Thyroid gland (tissue), 4 donors: ENCODE data around the gene DNHD1. TPM values are rescaled to one million over a fixed set of nuclear protein-coding genes. Genes with fewer than 3 reads are reported as not detected.

ENCODE experiments used
- DNase-seq, 2 donors: peaks; one replicate each; pipeline ENCODE4 v3.0.0-alpha.2; 2019
- H3K27ac ChIP-seq, 3 donors: fragments of 200-600 bp; sonication (generic); 1 replicate in 2 of 3; 2 replicates in 1 of 3; pipeline ENCODE4 v1.5.1; 2016 to 2019; ENCODE audit warnings: mild to moderate bottlenecking in 1 of 3, moderate library complexity in 1 of 3
- H3K27me3 ChIP-seq: fragments of 200-600 bp; sonication (generic); one replicate; pipeline ENCODE4 v1.5.1; 2019
- H3K36me3 ChIP-seq, 2 donors: fragments of 200-600 bp; sonication (generic); one replicate each; pipeline ENCODE4 v1.5.1; 2016 to 2019
- H3K4me1 ChIP-seq, 2 donors: fragments of 200-600 bp; sonication (generic); one replicate each; pipeline ENCODE4 v1.5.1; 2017 to 2019
- H3K4me3 ChIP-seq, 3 donors: fragments of 200-600 bp; sonication (generic); replicated peaks in 1 of 3; 1 replicate in 2 of 3; 2 replicates in 1 of 3; pipeline ENCODE4 v1.5.1; 2016; ENCODE audit warnings: mild to moderate bottlenecking in 1 of 3
- H3K9me3 ChIP-seq: fragments of 200-600 bp; sonication (generic); one replicate; pipeline ENCODE4 v1.5.1; 2017
- POLR2A ChIP-seq, 2 donors: fragments of 450-650 bp; IDR thresholded peaks; one replicate each; pipeline ENCODE4 v1.6.1; 2017; ENCODE audit warnings: antibody characterized with exemption in 2 of 2, mild to moderate bottlenecking in 2 of 2, moderate library complexity in 1 of 2
- WGBS, 2 donors: methylation state at CpG; one replicate each; pipeline ENCODE4 v1.1.5; 2017; 5-methylcytosine and 5-hydroxymethylcytosine counted together
- intact Hi-C: fragments of 100-400 bp; cut with DNase I; formaldehyde crosslinking; loops from one replicate; pipeline ENCODE4 v1.15.1; 2023
- total RNA-seq, 4 donors: library from RNA; depleted of rRNA; stranded (reverse); fragments of >200 nt; gene quantifications; one replicate each; pipeline ENCODE4 v1.2.3, GENCODE V29; 2016
- TF ChIP-seq, protein P1 (sequence below), 6 experiments: fragments of 200-600 bp in 3 of 6; fragments of 450-650 bp in 3 of 6; sonication (generic) in 3 of 6; IDR thresholded peaks; one replicate each; pipeline ENCODE4 v1.5.1; 2016 to 2019; ENCODE audit warnings: antibody characterized with exemption in 6 of 6, mild to moderate bottlenecking in 2 of 6, inconsistent platforms in 1 of 6, moderate library complexity in 1 of 6

Gene DNHD1
- total RNA-seq, 4 donors from 2014 or later: 10.9 to 21.8 (median 14.9) TPM

DNA sequence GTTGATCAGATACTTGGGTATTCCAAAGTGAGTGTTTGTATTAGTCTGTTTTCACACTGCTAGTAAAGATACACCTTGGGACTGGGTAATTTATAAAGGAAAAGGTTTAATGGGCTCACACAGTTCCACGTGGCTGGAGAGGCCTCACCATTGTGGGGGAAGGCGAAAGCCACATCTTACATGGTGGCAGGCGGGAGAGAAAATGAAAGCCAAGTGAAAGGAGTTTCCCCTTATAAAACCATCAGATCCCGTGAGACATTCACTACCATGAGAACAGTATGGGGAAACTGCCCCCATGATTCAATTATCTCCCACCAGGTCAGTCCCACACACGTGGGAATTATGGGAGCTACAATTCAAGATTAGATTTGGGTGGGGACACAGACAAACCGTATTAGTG, 8.7 kb upstream of the DNHD1 start:
- H3K27ac ChIP-seq: no peak overlapping the region
- H3K36me3 ChIP-seq: peaks cover 0 to 10% of the 10 kb centered on the region in 2 donors
- WGBS, 2 donors: 89 to 92% methylated on average over 6 of the region's 6 CpGs
- no peak overlapping the region for H3K4me3 ChIP-seq
- DNase-seq: no peak
- H3K4me1 ChIP-seq: peaks cover 0 to 6% of the 10 kb centered on the region in 2 donors
- TF ChIP-seq, protein P1, sequence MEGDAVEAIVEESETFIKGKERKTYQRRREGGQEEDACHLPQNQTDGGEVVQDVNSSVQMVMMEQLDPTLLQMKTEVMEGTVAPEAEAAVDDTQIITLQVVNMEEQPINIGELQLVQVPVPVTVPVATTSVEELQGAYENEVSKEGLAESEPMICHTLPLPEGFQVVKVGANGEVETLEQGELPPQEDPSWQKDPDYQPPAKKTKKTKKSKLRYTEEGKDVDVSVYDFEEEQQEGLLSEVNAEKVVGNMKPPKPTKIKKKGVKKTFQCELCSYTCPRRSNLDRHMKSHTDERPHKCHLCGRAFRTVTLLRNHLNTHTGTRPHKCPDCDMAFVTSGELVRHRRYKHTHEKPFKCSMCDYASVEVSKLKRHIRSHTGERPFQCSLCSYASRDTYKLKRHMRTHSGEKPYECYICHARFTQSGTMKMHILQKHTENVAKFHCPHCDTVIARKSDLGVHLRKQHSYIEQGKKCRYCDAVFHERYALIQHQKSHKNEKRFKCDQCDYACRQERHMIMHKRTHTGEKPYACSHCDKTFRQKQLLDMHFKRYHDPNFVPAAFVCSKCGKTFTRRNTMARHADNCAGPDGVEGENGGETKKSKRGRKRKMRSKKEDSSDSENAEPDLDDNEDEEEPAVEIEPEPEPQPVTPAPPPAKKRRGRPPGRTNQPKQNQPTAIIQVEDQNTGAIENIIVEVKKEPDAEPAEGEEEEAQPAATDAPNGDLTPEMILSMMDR (IDR thresholded peaks at IDR 0.05): no peak
- TF ChIP-seq POLR2A (IDR thresholded peaks at IDR 0.05): no peak
- no peaks in the 10 kb centered on the region for H3K9me3 ChIP-seq
- intact Hi-C loops: no loop called here
- no peaks in the 10 kb centered on the region for H3K27me3 ChIP-seq

DNA sequence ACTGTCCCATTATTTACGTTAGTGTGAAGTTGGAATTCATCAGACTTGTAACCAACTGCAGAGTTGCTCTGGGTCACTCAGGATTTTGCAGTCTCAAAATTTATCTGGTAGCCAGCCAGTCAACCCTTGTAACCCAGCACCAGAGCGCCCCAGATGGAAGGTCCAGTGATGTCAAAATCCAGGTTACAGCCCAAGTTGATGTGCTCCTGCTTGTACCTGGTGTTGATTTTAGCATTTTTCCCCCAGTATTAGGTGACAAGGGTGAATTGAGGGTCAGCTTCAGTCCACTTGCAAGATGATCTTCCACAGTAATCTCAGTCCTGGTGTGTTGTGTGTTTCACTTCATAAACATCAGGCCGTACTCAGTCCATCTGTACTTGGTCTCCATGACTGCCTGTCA, 8.3 kb upstream of the DNHD1 start:
- Histone ChIP-seq H3K27ac (no peak overlapping the region), H3K4me3 (no peak overlapping the region), H3K4me1 (peaks cover 0 to 6% of the 10 kb centered on the region in 2 donors), H3K9me3 (no peaks in the 10 kb centered on the region), H3K36me3 (peaks cover 0 to 10% of the 10 kb centered on the region in 2 donors), H3K27me3 (no peaks in the 10 kb centered on the region)
- no peak for DNase-seq
- TF ChIP-seq, protein P1 (IDR thresholded peaks at IDR 0.05): no peak
- no peak for TF ChIP-seq POLR2A (IDR thresholded peaks at IDR 0.05)
- intact Hi-C loops: no loop called here
- WGBS, 2 donors: 93 to 95% methylated on average over 3 of the region's 3 CpGs

DNA sequence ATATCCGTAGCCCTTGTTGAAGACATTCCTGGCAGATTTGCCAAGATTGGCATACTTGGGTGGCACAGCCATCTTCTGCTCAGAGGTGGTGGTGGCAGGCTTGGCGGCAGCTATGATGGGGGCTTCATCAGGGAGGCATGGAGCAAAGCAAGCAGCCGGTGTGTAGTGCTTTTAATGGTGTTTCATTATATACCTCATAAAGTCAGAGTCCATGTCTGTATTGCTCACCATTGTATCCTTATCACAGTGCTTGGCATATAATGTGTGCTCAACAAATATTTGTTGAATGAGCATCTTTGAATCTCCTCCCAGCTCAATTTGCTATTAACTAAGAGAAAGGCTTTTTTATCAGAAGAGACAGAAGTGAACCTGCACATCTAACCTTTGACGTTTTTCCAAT, 7.8 kb upstream of the DNHD1 start:
- TF ChIP-seq, protein P1 (IDR thresholded peaks at IDR 0.05): no peak
- TF ChIP-seq POLR2A (IDR thresholded peaks at IDR 0.05): no peak
- intact Hi-C loops: no loop called here
- Histone ChIP-seq H3K4me3 (no peak overlapping the region), H3K9me3 (no peaks in the 10 kb centered on the region), H3K36me3 (peaks cover 0 to 10% of the 10 kb centered on the region in 2 donors), H3K27ac (no peak overlapping the region), H3K27me3 (no peaks in the 10 kb centered on the region), H3K4me1 (peaks cover 0 to 6% of the 10 kb centered on the region in 2 donors)
- DNase-seq: no peak
- WGBS, 2 donors: 90 to 92% methylated on average over 4 of the region's 4 CpGs

DNA sequence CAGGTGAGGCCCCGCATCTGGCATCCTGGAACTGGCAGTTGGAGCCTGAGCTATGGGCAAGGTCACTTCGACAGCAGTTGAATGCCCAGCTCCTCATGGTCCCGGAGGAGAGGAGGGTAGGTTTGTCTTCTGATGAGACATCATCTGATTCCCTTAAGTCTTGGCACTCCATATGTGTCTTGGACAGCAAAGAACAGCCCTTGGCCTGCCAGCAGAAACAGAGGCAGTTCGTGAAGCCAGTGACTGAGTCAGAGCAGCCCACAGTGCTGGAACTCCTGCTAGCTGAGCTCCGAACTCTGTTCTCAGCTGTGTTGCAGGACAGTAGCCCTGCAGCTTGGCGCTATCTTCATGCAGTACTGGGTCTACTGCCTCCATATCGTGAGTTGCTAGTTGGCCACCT, 1.0 kb downstream of the DNHD1 start:
- Histone ChIP-seq H3K27ac (no peak overlapping the region), H3K9me3 (no peaks in the 10 kb centered on the region), H3K27me3 (no peaks in the 10 kb centered on the region), H3K36me3 (no peaks in the 10 kb centered on the region), H3K4me1 (no peaks in the 10 kb centered on the region), H3K4me3 (no peak overlapping the region)
- TF ChIP-seq POLR2A (IDR thresholded peaks at IDR 0.05): no peak
- TF ChIP-seq, protein P1 (IDR thresholded peaks at IDR 0.05): no peak
- intact Hi-C loops: loop anchor here (10.0 kb wide), 1 partner anchor 103 kb away; the partner anchor contains the start of gene SMPD1
- no peak for DNase-seq
- 59 to 61% methylated on average over 6 to 7 of the region's 7 CpGs for WGBS, 2 donors

DNA sequence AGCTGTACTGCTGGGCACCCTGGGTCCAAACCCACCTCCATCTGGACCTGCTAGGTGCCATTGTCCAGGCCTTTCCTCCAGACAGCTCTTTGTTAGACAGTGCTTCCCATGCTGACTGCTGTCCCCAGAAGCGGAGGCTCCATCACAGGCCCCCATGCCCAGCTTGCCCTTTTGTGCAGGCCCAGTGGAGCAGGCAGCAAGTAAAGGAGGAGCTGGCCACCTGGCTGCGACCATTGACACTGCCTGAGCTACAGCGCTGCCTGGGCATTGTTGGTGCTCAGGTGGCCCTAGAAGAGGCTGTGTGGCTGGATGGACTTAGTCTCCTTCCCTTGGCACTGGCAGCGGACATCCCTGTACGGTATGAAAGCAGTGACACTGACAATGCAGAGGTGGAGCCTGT, 1.5 kb downstream of the DNHD1 start:
- intact Hi-C loops: loop anchor here (10.0 kb wide), 1 partner anchor 104 kb away; the partner anchor contains the start of gene SMPD1
- Histone ChIP-seq H3K9me3 (no peaks in the 10 kb centered on the region), H3K27me3 (no peaks in the 10 kb centered on the region), H3K4me3 (no peak overlapping the region), H3K4me1 (no peaks in the 10 kb centered on the region), H3K27ac (no peak overlapping the region), H3K36me3 (no peaks in the 10 kb centered on the region)
- WGBS, 2 donors: 91% methylated on average over 5 of the region's 5 CpGs
- DNase-seq: no peak
- TF ChIP-seq, protein P1 (IDR thresholded peaks at IDR 0.05): no peak
- TF ChIP-seq POLR2A (IDR thresholded peaks at IDR 0.05): no peak
